Measurements from ENCODE around the gene TMEM205. TPM values are rescaled to one million over a fixed set of nuclear protein-coding genes. Genes with fewer than 3 reads are reported as not detected.

TMEM205 gene
- total RNA-seq, 4 donors from 2014 or later = 154 to 170 (median 160) TPM

DNA sequence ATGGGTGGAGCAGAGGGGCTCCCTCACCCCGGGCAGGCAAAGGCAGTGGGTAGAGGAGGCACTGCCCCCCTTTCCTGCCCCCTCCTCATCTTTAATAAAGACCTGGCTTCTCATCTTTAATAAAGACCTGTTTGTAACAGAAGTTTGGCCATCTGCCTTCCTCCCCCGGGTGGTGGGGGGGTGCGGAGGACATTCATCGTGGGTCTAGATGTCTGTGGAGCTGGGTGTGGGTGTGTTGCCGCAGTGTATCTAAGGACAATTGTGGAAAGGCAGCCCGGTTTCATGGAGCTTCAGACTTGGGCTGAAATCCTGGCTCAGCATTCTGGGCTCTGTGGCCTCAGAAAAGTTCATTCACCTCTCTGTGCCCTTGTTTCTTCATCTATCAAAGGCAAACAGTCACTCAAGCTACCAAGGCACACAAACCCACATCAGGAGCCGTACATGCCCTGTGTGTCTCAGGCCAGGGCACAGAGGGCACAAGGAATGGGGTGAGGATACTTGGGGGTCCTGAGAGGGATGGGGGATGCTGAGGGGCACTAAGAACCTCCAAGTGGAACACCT lies 19.6 kb upstream of the TMEM205 start:
- TF ChIP-seq, protein P1, sequence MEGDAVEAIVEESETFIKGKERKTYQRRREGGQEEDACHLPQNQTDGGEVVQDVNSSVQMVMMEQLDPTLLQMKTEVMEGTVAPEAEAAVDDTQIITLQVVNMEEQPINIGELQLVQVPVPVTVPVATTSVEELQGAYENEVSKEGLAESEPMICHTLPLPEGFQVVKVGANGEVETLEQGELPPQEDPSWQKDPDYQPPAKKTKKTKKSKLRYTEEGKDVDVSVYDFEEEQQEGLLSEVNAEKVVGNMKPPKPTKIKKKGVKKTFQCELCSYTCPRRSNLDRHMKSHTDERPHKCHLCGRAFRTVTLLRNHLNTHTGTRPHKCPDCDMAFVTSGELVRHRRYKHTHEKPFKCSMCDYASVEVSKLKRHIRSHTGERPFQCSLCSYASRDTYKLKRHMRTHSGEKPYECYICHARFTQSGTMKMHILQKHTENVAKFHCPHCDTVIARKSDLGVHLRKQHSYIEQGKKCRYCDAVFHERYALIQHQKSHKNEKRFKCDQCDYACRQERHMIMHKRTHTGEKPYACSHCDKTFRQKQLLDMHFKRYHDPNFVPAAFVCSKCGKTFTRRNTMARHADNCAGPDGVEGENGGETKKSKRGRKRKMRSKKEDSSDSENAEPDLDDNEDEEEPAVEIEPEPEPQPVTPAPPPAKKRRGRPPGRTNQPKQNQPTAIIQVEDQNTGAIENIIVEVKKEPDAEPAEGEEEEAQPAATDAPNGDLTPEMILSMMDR (IDR thresholded peaks at IDR 0.05; ENCODE audit: low read depth) = no peak

DNA sequence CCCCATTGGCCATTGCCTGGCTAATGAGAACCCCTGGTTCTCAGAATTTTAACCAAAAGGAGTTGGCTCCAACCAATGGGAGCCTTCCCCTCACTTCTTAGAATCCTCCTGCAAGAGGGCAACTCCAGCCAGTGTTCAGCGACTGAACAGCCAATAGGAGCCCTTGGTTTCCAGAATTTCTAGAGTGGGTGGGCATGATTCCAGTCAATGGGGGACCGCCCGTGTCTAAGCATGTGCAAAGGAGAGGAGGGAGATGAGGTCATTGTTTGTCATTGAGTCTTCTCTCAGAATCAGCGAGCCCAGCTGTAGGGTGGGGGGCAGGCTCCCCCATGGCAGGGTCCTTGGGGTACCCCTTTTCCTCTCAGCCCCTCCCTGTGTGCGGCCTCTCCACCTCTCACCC lies 18.9 kb upstream of the TMEM205 start:
- TF ChIP-seq, protein P1 (IDR thresholded peaks at IDR 0.05; ENCODE audit: low read depth) = no peak

DNA sequence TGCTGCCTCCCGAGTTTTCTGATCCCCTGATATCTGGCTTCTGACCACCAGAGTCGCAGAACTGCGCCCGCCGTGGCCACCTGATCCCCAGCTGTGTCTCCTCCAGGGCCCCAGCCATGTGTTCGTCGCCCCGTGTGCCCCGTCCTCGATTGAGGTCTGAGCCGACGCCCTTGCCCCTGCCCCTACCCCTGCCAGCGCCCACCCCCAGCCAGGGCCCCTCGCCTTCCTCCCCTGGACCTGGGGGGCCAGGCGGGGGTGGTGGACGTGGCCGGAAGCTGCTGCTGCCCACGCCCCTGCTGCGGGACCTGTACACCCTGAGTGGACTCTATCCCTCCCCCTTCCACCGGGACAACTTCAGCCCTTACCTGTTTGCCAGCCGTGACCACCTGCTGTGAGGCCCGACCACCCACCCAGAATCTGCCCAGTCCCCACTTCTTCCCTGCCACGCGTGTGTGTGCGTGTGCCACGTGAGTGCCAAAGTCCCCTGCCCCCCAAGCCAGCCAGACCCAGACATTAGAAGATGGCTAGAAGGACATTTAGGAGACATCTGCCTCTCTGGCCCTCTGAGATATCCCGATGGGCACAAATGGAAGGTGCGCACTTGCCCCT lies 18.3 kb upstream of the TMEM205 start:
- TF ChIP-seq, protein P1 (IDR thresholded peaks at IDR 0.05; ENCODE audit: low read depth) = no peak

GRCh38 chr19:11363881-11364280 lies 17.8 kb upstream of the TMEM205 start:
- TF ChIP-seq, protein P1 (IDR thresholded peaks at IDR 0.05; ENCODE audit: low read depth) = no peak

- TF ChIP-seq, protein P1 (IDR thresholded peaks at IDR 0.05; ENCODE audit: low read depth) = no peak
Measured at GRCh38 chr19:11361771-11362731, 16.0 kb upstream of the TMEM205 start.

DNA sequence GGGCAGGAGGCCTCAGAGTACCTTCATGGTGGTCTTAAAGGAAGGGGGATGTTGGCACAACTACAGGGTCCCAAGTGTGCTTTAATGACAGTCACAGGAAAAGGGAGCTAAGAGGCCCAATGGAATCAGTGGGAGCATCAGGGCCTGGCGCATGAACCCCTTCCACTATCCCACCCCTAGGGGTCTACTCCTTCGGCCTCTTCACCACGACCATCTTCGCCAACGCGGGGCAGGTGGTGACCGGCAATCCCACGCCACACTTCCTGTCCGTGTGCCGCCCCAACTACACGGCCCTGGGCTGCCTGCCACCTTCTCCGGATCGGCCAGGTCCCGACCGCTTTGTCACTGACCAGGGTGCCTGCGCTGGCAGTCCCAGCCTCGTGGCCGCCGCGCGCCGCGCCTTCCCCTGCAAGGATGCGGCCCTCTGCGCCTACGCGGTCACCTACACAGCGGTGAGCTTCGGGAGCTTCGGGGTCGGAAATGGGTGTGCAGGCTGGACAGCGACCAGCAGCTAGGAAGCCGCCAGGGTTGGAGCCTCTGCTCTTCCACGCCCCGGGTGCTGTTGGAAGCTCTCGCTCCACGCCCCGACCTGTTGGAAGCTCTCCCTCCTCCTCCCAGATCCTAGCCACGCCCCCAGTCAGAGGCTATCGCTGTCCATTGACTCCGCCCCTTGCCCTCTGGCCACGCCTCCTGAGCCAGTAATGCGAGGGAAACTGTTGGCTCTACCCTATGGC lies 15.1 kb upstream of the TMEM205 start:
- TF ChIP-seq, protein P1 (IDR thresholded peaks at IDR 0.05; ENCODE audit: low read depth) = no peak
